Panc1 (cell line): ENCODE data around the gene GBE1. TPM values are rescaled to one million over a fixed set of nuclear protein-coding genes. Genes with fewer than 3 reads are reported as not detected.
A peak's percentile ranks its signal among the peaks of the same experiment; 100 is the strongest.

Source experiments
- ATAC-seq: fragments of 200-7000 bp; cut with Tn5 transposase; 2 replicates; pipeline ENCODE4 v1.9.1; 2020; ENCODE audit warnings: mild to moderate bottlenecking, moderate library complexity
- BruUV-seq: library from RNA; stranded (reverse); fragments of 400-500 nt; replicated peaks from 2 replicates; lab custom pipeline; 2021; lab: Mats Ljungman, UMichigan
- CTCF ChIA-PET: fragments of 300-600 bp; sonication (Branson Sonifier 250); formaldehyde crosslinking; loops from one replicate; lab custom pipeline; 2022; ENCODE audit warnings: antibody characterized with exemption; lab: Charles Lee
- POLR2A ChIA-PET: fragments of 300-600 bp; sonication (Branson Sonifier 250); formaldehyde crosslinking; loops from one replicate; lab custom pipeline; 2022; ENCODE audit warnings: antibody characterized with exemption; lab: Charles Lee
- DNase-seq: peaks from one replicate; pipeline ENCODE4 v3.0.0-alpha.2; 2010; ENCODE audit warnings: low read depth, low spot score
- H3K27ac ChIP-seq: 2 replicates; pipeline ENCODE4 v1.5.1; 2011; ENCODE audit warnings: mild to moderate bottlenecking, low read length, inconsistent platforms
- H3K27me3 ChIP-seq: fragments of 200-500 bp; sonication (Bioruptor generic); 2 replicates; pipeline ENCODE4 v1.6.0; 2014; ENCODE audit warnings: low read length, inconsistent platforms; ENCODE audit not compliant: control insufficient read depth, insufficient read depth
- H3K36me3 ChIP-seq: fragments of 200-500 bp; sonication (Bioruptor generic); 2 replicates; pipeline ENCODE4 v1.5.1; 2014; ENCODE audit warnings: inconsistent platforms, mild to moderate bottlenecking, low read length, moderate library complexity; ENCODE audit not compliant: control insufficient read depth, insufficient read depth
- H3K4me1 ChIP-seq: 2 replicates; pipeline ENCODE4 v1.5.1; 2011; ENCODE audit warnings: inconsistent platforms, mild to moderate bottlenecking, low read length, moderate library complexity; ENCODE audit not compliant: control insufficient read depth, insufficient read depth
- H3K4me3 ChIP-seq, 2 experiments: 2 replicates each; pipeline ENCODE4 v1.5.1; 2011 to 2012; ENCODE audit warnings: low read depth in 2 of 2, low read length in 2 of 2, mild to moderate bottlenecking in 2 of 2, inconsistent platforms in 1 of 2, moderate library complexity in 1 of 2
- H3K9me3 ChIP-seq: fragments of 200-500 bp; sonication (Bioruptor generic); 2 replicates; pipeline ENCODE4 v1.5.1; 2014; ENCODE audit warnings: low read depth, mild to moderate bottlenecking, inconsistent platforms, low read length, moderate library complexity; ENCODE audit not compliant: control insufficient read depth, insufficient read depth
- POLR2AphosphoS5 ChIP-seq: IDR thresholded peaks from 2 replicates; pipeline ENCODE4 v1.6.1; 2012; ENCODE audit warnings: mild to moderate bottlenecking, low read depth, low read length, moderate library complexity
- SIN3A ChIP-seq: IDR thresholded peaks from 2 replicates; pipeline ENCODE4 v1.6.1; 2012; ENCODE audit warnings: low read depth, mild to moderate bottlenecking, low read length, moderate library complexity, borderline replicate concordance; ENCODE audit not compliant: insufficient read depth
- TCF7L2 ChIP-seq: IDR thresholded peaks from 2 replicates; pipeline ENCODE4 v1.6.1; 2011; ENCODE audit warnings: mild to moderate bottlenecking, low read depth, low read length, inconsistent platforms
- in situ Hi-C: cut with HindIII; loops from 2 replicates; pipeline ENCODE4 v1.10.0; 2016; ENCODE audit warnings: low sequenced_read_pairs, low pct_unique_long_range_greater_than_20kb
- intact Hi-C: fragments of 100-400 bp; cut with micrococcal nuclease; formaldehyde crosslinking; loops from one replicate; pipeline ENCODE4 v1.10.0; 2022; ENCODE audit not compliant: unreplicated experiment
- total RNA-seq: library from RNA; stranded (reverse); gene quantifications from one replicate; pipeline ENCODE4 v1.2.1, GENCODE V29; 2021; ENCODE audit not compliant: unreplicated experiment
- TF ChIP-seq, protein P1 (sequence below): fragments of 450-650 bp; IDR thresholded peaks from 2 replicates; pipeline ENCODE4 v1.5.1; 2017; ENCODE audit warnings: mild to moderate bottlenecking
- TF ChIP-seq, protein P2 (sequence below), 2 experiments: IDR thresholded peaks; 2 replicates each; pipeline ENCODE4 v1.6.1; 2011 to 2012; ENCODE audit warnings: low read depth in 2 of 2, control low read depth in 1 of 2, low read length in 1 of 2, mild to moderate bottlenecking in 1 of 2, moderate library complexity in 1 of 2; ENCODE audit not compliant: insufficient read depth in 1 of 2

Gene GBE1
- total RNA-seq, 1 experiment from 2014 or later, result 30.4 TPM

DNA sequence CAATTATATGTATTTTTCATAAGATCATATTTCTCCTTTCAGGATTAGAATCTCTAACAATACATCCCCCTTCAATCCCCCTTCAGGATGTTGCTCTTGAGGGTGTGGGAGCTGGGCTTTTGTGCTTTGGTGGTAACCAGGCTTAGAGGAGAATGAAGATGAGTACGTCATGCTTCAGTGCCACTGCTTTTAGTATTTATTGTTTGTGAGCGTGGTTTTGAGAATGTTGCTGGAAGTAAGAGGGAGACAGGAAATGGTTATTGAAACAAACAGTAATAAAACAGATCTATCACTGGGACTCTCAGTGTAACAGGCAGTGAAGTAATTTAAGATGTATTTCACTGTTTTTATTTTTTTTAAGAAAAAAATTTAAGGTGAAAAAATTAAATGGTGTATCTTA is 35.3 kb downstream of the GBE1 start:
- no TSS peak for BruUV-seq
- intact Hi-C loops, result no loop called here
- ATAC-seq (no peak), DNase-seq (no peak)
- Histone ChIP-seq H3K27ac (no peak overlapping the region), H3K9me3 (no peaks in the 10 kb centered on the region), H3K4me1 (peaks cover 5% of the 10 kb centered on the region), H3K4me3 (no peak overlapping the region), H3K27me3 (no peaks in the 10 kb centered on the region), H3K36me3 (no peaks in the 10 kb centered on the region)
- ChIA-PET CTCF (interaction anchor here (0.6 kb wide), 1 partner anchor 1572 kb away, joined by 4 read pairs; no protein-coding TSS in a partner anchor), POLR2A (interaction anchor here (0.7 kb wide), 1 partner anchor 35 kb away, joined by 3 read pairs; no protein-coding TSS in a partner anchor)
- TF ChIP-seq, protein P1, sequence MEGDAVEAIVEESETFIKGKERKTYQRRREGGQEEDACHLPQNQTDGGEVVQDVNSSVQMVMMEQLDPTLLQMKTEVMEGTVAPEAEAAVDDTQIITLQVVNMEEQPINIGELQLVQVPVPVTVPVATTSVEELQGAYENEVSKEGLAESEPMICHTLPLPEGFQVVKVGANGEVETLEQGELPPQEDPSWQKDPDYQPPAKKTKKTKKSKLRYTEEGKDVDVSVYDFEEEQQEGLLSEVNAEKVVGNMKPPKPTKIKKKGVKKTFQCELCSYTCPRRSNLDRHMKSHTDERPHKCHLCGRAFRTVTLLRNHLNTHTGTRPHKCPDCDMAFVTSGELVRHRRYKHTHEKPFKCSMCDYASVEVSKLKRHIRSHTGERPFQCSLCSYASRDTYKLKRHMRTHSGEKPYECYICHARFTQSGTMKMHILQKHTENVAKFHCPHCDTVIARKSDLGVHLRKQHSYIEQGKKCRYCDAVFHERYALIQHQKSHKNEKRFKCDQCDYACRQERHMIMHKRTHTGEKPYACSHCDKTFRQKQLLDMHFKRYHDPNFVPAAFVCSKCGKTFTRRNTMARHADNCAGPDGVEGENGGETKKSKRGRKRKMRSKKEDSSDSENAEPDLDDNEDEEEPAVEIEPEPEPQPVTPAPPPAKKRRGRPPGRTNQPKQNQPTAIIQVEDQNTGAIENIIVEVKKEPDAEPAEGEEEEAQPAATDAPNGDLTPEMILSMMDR, result no peak
- TF ChIP-seq TCF7L2, result no peak
- TF ChIP-seq POLR2AphosphoS5, result no peak
- no peak for TF ChIP-seq SIN3A
- TF ChIP-seq, protein P2, sequence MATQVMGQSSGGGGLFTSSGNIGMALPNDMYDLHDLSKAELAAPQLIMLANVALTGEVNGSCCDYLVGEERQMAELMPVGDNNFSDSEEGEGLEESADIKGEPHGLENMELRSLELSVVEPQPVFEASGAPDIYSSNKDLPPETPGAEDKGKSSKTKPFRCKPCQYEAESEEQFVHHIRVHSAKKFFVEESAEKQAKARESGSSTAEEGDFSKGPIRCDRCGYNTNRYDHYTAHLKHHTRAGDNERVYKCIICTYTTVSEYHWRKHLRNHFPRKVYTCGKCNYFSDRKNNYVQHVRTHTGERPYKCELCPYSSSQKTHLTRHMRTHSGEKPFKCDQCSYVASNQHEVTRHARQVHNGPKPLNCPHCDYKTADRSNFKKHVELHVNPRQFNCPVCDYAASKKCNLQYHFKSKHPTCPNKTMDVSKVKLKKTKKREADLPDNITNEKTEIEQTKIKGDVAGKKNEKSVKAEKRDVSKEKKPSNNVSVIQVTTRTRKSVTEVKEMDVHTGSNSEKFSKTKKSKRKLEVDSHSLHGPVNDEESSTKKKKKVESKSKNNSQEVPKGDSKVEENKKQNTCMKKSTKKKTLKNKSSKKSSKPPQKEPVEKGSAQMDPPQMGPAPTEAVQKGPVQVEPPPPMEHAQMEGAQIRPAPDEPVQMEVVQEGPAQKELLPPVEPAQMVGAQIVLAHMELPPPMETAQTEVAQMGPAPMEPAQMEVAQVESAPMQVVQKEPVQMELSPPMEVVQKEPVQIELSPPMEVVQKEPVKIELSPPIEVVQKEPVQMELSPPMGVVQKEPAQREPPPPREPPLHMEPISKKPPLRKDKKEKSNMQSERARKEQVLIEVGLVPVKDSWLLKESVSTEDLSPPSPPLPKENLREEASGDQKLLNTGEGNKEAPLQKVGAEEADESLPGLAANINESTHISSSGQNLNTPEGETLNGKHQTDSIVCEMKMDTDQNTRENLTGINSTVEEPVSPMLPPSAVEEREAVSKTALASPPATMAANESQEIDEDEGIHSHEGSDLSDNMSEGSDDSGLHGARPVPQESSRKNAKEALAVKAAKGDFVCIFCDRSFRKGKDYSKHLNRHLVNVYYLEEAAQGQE (IDR thresholded peaks at IDR 0.05; ENCODE audit: insufficient read depth in 1 of 2, low read depth in 2 of 2, low read length in 1 of 2), result no peak
- in situ Hi-C loops, result no loop called here

GRCh38 chr3:81723732-81724313 is 37.6 kb downstream of the GBE1 start:
- ChIA-PET CTCF (no interaction called here), POLR2A (no interaction called here)

More at GRCh38 chr3:81723732-81724313, 37.6 kb downstream of the GBE1 start:
- H3K27me3 ChIP-seq, result no peaks in the 10 kb centered on the region
- no peaks in the 10 kb centered on the region for H3K9me3 ChIP-seq
- TF ChIP-seq, protein P2 (IDR thresholded peaks at IDR 0.05; ENCODE audit: insufficient read depth in 1 of 2, low read depth in 2 of 2, low read length in 1 of 2), result no peak
- no peak for TF ChIP-seq TCF7L2
- TF ChIP-seq, protein P1, result no peak
- TF ChIP-seq POLR2AphosphoS5, result no peak
- no peak for TF ChIP-seq SIN3A
- peak overlapping the region in 1 of 2 experiments; percentile 10; a peak in 1 of 4 replicates for H3K4me3 ChIP-seq
- in situ Hi-C loops, result no loop called here
- DNase-seq (no peak), ATAC-seq (peak; percentile 86)
- no TSS peak for BruUV-seq
- intact Hi-C loops, result no loop called here
- peak overlapping the region; percentile 64 for H3K27ac ChIP-seq
- peaks cover 5% of the 10 kb centered on the region for H3K4me1 ChIP-seq
- H3K36me3 ChIP-seq, result no peaks in the 10 kb centered on the region
